GM19238 (cell line): ENCODE results near the gene FHIP2A.
"Not testable (repeated sequence)": the region's sequence is repeated elsewhere in the genome, so short reads cannot be mapped to it uniquely, and the experiment has no call there.

Source experiments
- DNase-seq: peaks from one replicate; pipeline ENCODE4 v3.0.0; 2011; ENCODE audit warnings: low spot score; ENCODE audit not compliant: insufficient read length

Gene FHIP2A

DNA sequence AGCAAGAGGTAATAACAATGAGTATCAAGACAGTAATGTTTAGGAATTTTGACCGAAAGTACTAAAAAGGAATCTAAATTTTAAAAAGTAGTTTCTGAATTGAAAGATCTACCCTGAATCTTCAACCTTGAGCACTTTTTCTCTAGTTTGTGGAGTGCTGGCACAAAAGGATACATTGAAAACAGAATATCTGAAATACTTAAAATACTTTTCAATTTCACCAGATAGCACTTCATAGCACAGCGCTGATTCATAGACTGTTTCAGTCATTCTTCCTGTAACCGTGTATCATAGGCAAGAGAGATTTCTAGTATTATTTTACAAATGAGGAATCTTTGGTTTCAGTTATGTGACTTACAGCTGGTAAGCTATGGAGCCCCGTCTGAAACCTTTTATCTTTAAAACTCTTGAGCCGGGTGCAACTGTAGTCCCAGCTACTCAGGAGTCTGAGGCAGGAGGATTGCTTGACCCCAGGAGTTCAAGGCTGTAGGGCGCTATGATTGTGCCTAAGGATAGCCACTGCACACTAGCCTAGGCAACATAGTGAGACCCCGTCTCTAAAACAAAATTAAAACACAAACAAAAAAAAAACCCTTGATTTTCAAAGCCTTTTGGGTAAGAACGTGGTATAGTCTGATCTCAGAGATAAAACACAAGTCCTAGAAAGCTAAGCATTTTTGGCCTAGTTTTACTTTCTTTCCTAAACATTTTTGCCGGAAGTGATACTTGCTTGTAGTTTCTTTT, 35.1 kb downstream of the FHIP2A start:
- no peak for DNase-seq

DNA sequence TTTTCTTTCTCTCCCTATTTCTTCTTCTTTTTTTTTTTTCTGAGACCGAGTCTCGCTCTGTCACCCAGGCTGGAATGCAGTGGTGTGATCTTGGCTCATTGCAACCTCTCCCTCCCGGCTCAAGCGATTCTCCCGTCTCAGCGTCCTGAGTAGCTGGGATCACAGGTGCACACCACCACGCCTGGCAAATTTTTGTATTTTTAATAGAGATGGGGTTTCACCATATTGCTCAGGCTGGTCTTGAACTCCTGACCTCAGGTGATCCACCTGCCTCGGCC, 35.6 kb downstream of the FHIP2A start:
- not testable (repeated sequence) for DNase-seq

DNA sequence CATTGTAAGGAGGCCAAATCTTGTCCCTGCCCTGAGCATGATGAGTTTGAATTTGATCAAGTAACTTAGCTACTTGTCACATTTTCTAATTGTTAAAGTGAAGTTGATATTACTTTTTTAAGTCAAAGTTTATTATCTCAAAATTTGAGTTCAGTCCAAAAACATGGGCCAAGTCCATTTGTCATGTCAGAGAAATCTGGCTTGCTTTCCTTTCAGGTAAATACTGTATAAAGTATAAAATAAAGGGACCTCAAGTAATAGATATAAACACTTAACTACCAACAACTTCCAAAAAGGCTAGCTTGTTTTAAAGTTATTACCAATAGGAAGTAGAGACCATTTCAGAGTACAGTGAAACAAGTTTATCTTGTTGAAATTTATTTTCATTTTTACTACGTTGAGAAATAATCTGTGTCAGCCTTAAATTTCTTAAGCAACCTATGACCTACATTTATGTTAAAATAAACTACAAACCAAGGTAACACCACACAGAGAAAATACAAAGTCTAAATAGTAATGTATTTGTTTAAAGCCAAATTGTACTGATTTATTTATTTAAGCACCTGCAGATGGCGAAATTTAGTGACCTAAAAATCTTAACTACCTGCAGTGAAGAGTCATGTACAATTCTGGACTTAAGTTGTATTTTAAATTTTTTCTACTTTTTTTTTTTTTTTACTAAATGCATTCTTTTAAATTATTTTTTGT, 36.5 kb downstream of the FHIP2A start:
- no peak for DNase-seq

DNA sequence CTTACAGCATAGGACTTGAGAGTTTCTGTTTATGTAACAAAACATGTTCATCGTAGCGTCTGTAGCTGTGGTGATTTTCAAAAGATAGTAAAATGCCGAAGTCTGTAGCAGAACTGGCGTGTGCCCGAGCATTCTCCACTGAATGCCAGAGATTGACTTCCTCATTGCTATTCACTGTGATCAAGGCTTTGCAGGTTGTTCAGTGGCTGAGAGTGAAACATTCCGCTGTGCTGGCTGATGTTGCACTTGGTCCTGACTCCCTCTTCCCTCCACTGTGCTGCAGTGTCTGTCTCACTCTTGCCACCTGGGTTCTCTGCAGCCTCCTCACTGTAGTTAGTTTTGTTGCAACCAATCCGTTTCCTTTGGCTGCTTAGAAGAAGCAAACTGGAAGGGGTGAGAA, 37.6 kb downstream of the FHIP2A start:
- DNase-seq, result no peak

DNA sequence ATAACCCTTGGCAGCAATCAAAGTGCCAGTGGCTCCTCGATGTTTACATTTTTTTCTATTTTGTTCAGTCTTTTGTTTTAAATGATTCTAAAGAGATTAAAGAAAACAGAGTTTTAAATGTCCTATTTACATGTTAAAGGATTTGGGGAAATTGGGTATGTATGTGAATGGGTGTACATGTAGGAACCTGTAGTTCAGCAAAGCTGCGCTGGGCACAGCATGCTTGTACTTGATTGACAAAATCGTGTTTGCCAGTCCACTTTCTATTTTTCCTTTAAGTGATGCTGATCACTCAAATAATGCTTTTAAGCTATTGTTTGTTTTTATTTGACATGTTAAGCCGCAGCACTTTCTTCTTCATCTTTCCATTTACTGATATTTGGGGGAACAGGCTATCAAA, 40.9 kb downstream of the FHIP2A start:
- DNase-seq, result no peak

DNA sequence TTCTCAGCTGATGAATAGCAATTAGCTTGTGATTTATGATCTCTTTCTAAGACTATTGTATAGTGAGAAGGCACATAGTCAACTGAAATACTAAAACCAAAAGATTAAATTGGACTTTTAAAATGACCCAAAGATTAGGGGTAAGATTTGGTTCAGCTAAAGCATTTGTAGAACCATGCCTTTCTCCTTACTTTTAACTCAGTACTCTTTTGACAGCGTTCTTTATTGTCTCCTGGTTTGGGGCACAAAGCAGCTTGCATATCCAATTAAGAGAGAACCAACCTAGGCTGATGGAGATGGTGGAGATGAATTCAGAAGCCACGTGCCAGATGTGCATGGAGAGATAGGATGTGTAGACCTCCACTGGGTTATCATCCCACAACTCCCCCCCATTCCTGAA, 45.8 kb downstream of the FHIP2A start:
- DNase-seq, result no peak

DNA sequence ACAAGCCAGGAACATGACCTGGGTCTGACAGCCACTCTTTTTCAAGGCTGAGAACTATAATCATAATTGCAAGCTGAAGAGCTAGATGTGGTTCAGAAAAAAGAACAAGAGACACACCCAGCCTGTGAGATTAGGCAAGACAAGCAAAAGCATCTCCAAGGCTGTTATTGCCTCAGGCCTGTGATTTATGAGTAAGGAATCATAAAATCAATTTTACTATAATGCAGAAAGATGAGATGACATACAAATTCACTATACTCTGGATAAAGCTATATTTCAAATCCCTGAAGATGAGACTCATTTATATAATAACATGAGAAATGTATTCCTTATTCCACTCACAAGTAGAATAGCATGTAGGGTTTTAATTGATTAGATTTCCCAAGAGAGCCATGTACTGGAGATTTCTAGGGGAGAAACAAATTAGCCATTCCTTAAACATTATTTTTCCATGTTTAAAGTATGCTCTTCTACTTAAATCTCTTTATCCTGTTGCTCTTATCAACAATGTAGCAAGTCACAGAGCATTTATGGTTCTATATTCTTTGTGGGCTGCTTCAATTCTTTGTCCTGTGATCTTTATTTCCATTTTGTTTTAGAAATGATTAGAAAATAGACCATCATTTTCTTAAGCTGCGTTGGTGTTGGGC, 47.4 kb downstream of the FHIP2A start:
- DNase-seq, result no peak

DNA sequence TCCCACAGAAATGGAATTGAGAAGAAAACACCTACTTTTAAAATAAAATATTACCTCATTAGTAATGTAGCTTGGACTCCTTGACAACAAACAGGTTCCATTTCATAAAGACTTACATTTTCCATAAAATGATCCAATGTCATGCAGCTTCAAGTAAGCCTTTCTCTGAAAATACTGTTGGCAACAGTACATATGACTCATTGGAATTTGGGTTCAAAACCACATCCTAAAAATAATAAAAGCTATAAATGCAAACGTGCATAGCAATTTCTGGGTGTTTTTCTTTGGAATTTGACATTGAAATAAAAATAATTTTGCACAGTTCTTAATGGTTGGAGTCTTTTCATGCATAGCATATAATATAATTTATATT, 47.9 kb downstream of the FHIP2A start:
- DNase-seq, result no peak

DNA sequence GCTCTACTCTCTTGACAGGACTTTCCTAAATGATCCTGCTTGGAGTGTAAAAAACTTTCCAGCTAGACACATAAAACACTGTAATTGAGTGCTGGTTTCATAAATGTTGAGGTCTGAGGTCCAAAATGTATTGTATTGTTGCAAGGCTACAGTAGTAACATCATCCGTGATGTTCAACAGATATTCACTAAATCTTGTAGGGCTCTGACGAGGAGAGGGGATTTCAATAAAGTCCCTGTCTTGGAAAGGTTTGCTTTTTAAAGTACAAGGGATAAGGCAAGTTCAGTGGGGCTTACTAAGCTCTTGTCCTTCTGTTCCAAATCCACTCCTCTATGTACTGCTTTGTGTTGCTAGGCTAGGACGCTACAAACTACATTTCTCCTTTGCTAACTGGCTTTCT, 48.9 kb downstream of the FHIP2A start:
- DNase-seq, result no peak

DNA sequence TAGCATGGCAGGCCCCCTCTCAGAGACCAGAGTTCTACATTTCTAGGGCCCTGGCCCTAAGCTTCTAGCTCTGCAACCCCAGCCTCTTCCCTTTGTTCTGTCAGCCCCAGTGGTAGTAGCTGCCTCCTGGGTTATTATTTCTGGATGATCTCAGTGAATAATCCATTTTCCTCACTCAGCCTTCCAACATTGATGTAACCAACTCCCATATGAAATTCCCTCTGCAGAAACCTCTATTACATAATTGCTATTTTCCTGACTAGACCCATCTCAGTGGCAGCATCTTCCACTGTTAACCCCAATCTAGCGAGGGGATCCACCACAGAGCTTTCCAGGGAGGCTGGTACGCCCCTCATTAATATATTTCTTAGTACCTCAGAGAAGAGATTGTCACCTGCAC, 49.8 kb downstream of the FHIP2A start:
- no peak for DNase-seq
